Fibroblast of skin of right biceps (primary cell): ENCODE results near the gene SVIL.
"Not testable (repeated sequence)": the region's sequence is repeated elsewhere in the genome, so short reads cannot be mapped to it uniquely, and the experiment has no call there.

ENCODE experiments used
- DNase-seq: peaks from one replicate; pipeline ENCODE4 v3.0.0-alpha.2; 2013

Gene SVIL

DNA sequence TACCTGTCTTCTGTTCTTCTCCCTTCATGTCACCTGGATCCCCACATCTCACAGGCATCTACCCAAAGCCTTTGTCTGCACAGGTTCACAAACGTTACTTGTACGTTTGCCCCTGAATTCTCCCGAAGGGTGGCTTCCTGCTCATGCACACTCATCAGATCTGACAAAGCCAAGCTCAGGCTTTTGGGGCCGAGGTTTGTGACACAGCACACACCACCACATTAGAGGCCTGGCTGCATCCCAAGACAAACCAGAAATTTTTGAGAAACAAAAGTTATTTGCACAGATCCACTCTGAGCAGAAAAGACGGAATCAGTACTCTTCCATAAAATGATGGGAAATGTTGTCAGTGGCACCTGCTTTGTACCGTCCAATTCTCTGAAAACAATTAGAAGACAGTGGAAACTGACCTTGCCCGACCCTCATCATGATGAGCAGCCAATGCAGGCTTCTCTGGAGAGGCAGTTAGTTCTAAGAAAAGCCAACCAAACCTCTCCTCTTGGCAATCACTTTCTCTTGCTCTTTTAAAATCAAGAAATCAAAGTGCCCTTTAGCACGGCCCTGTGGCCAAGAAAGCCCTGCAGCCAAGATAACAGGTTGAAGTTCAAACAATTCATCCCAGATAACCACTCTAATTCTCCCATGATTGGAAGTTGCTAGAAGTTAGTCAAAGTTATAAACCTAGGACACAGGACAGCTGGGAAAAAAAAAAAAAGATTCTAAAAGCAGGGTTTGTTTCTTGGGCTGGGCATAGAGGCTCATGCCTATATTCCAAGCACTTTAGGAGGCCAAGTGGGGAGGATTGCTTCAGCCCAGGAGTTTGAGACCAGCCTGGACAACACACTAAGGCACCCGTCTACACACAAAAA, 13.6 kb upstream of the SVIL start:
- peak; percentile 67 for DNase-seq

DNA sequence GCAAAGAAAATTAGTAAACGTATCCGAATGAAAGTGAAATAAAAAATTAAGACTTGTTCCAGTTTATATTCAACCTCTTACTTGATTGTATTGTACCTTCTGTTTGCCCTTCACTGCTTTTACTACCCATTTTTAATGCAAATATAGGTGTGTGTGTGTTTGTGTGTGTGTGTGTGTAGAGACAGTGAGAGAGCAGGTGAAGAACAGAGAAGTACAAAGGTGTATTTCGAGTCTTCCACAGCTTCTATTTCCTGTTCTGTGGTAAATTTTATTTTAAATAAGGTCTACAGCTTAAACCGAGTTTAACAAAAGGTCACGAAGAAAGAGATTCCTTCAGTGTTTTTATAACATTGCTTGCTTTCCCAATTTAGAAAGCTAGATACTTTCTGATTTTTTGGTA, 12.7 kb upstream of the SVIL start:
- DNase-seq: no peak

DNA sequence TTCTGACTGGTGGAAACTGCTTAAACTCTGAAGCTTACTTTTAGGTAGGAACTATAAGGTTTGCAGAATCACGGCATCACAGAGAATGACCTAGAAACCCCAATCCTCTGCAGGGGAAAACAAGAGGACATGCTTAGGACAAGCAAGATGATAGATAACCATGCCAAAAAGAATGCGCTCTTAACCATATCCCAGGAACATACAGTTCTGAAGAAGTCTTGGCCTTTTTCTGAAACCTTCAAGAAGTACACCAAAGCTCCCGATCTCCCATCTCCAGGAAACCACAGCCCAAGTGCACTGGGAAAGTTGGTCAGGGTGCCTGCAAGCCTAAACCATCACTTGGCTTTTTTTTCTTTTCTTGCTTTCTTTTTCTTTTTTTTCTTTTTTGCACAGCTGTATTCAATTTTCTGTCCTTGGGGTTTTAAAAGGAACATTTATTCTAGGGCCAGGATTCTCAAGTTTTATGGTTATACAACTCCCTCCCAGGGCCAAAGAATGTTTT, 12.2 kb upstream of the SVIL start:
- peak; percentile 53 for DNase-seq

DNA sequence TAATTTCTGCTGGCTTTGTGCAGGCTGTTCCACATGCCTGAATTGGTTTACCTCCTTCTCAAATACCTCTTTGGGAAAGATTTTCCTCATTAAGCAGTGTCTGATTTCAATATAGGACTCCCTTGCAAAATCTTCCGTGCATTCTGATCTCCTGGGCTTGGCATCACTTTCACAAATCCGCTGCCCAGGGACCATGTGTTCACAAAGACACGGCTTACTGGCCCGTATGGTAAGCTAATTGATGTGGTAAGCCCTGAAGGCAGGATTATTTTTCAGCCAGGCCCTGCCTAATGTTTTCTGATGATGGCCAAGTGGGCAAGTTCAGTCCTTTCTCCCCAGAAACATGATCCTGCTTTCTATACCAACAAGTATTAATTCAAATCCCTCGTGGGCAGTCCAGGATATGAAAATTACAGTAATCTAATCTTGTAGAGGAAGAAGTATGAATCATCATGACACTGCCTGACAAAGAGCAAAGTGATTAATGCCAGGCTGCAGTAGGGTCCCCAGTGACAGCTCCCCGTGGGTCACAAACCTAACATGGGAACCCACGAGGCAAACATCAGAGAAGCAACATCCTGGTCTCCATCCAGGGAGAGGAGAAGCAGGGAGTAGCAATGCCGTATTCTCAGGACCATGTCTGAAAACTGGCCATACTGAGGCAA, 11.6 kb upstream of the SVIL start:
- peak; percentile 56 for DNase-seq

DNA sequence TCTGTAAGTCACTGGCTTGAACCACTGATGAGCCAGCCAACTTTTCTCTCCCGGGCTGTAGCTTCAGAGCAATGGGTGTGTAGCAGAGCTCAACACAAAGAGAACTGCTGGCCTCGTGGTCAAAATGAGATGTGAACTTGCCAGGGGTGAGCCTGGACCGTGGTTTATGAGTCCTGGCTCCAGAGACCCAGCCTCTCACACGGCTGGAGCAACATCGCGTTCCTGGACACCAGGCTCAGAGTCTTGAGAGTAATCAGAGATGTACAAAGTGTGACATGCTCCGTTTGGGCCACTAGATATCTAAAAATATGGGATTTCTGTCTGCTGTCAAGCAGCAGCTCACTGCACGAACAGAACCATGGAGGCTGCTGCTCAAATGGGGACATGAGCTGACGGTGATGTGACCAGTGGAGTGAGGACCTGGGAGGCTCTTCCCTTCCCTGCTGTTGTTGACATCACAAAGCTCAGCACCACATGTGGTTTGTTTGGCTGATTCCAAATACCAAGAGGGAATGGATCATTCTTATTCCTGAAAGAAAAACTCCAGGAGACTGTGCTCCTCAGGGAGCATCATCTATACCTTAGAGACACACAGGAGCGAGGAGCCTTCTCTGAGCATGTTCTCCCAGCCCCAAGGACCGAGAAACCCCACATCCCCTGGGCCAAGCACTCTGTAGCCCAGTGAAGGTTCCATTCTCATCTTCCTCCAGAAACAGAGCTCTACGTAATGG, 9.2 kb upstream of the SVIL start:
- peak; percentile 26 for DNase-seq

DNA sequence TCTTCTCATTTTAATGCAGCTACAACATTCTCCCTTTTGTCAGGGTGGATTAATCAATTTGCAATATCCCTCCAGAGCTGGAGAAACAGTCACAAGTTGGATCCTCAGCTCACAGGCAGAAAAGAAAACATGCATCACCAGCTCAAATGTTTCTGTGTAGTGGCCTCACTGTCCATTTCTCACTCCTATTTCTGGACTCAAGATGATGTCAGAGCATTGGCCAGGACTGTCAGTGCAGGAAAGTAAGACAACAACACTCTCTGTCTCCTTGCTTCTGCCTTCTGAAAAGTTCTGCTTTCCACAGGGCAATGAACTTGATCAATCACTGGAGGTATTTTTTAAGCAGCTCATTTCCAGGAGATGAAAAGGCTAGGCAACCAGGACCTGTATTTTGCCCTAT, 8.2 kb upstream of the SVIL start:
- DNase-seq: peak; percentile 31

DNA sequence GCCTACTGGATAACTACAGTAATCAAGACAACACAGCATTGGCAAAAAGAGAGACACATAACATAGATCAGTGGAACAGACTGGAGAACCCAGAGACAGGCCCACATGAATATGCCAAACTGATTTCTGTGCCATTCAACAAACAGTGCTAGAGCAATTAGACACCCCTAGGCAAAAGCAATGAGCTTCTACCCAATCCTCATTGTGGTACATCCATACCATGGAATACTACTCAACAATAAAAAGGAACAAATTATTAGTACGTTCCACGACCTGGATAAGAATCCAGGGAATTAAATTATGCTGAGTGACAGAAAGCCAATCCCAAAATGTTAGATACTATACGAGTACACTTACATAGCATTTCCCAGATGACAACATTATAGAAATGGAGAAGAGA, 2.8 kb upstream of the SVIL start:
- DNase-seq: no peak

DNA sequence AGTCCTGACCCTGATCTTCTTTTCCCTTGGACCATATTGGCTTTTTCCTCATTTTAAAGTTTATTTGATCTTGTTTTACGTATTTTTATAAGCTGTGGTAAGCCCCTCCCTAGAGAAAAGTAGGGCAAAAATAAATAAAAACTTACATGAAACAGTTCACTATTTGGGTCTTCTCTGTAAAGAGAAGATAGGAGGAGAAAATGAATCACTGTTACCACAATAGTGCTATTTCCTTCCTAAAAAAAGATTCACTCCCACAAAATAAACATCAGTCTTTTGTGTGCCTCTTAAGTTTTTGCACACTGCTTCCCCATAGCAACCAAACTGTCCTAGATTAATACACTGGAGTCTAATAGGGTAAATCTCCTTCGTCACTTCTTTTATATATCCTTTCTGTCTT, 1.4 kb upstream of the SVIL start:
- DNase-seq: peak; percentile 74

DNA sequence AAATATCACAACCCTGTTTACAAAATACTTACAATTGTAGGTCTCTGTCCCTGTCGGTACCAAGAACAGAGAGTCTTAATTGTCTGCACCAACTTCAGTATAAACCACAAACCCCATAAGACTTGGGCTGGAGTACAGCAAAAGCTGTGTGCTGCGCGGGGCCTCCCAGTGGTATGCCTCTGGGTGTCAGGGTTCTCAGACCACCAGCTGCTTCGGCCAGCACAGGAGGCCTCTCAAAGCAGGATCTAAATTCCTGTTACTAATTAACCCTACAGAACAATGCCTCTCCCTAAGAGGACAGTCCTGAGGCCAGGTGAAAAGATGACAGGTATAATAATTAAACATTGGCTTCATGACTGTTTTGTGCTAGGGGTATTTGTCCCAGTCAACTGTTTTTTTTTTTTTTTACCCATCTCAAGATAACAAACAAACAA, 957 bp upstream of the SVIL start:
- DNase-seq: peak; percentile 11

DNA sequence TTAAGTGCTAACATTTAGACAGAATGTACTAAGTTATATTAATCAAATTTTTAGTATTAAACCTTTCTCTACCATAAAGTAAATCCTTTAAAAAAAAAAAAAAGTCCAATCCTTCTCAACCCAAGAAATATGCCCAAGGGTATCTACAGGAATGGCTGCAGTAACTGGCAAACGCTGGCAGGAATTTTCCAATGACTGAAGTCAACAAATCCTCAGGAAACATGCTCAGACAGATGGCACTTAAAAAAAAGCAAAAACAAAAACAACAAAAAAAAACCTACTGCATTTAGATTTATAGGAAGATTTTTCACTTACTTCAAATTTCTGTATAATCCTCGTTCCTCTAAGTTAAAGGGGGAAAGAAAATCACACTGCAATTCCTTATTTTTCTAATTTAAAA, 666 bp downstream of the SVIL start:
- no peak for DNase-seq

DNA sequence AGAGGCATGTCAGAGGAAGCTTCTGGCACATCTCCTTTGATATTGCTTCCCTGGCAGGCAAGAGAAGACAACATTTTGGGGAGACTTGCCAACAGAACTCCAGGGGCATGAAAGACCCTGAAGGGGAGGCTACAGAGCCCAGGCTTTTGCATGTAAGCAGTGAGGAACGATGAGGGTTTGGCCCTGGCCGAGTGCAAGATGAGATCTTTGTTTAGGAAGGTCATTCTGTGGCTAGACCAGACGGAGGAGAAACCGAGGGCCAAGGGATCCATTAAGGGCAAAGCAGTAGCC, 3.8 kb downstream of the SVIL start:
- no peak for DNase-seq

DNA sequence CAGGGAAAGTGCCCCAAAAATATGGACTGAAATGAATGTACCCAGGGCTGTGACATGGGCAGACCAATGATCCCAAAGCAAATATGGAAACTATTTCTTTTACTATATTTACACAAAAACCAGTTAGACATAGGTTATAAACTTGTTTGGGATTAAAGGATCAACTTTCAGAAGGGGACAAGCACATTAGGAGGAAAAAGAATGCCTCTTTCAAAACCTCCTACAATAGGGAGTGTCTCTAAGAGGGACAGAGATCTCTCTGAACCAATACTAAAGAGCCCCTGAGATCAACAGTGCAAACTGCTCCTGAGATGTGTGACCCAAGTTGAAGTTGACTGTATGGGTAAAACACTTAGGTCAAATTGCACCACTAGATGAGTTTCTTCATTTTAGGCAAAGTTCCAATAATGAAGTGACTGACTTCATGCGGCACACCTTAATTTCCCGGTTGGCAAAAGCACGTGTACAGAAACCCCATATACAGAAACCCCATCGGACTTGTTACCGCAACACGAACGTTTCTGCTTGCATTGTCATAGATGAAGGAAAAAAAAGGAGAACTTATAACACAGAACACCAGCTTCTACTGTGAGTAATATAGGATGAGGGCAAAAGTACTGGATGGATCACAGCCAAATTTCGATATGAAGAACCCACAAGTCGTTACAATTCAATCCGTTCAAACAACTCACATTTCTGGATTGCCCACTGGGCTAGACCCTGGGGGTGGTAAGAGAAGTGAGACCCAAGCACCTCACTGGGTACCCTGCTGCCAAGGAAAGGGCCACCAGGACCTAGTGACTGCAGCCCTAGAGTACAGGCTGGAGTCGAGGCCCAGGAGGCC, 4.3 kb downstream of the SVIL start:
- no peak for DNase-seq

DNA sequence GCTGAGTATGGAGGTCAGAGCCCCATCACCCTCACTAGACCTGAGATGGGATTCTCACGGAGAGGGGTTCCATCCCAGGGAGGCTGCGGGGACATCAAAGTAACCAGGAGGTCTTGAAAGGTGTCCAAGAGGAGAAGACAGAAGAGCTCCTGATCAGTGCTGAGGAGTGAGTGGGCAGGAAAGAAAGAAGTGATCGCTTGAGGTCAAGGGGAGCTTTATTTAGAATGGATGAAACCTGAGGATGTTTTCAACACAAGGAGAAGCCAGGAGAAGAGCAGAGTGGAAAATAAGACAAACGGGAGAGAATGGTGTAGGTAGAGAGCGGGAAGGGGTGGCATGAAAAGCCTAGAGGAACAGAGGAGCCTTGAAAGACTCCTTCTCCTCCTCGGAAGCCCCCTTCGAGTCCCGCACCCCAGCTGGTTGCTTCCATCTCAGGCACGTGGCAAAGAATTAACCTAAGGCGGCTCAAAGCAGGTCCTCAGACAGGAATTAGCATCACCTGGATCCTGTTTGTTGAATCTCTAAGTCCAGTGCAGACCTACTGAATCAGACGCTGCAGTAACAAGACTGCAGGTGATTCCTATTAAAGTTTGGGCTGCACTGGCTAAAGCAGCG, 5.8 kb downstream of the SVIL start:
- no peak for DNase-seq

DNA sequence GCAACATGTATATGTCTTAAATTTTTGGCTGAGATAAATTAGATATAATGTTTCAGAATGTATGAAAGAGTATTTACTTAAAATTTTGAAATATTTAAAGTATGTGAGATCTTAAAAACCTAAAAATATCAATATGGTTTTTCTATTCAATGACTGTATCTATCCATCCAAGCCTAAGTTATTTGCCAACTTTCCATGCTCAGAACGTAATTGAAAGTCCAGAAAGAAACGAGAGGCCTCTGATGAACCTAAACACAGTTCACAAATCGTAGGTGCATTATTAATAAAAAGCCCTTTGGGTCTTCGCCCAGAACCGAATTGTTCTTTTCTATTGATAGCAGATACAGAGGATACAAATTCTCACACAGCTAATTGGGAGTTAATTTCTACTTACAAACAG, 6.5 kb downstream of the SVIL start:
- no peak for DNase-seq

DNA sequence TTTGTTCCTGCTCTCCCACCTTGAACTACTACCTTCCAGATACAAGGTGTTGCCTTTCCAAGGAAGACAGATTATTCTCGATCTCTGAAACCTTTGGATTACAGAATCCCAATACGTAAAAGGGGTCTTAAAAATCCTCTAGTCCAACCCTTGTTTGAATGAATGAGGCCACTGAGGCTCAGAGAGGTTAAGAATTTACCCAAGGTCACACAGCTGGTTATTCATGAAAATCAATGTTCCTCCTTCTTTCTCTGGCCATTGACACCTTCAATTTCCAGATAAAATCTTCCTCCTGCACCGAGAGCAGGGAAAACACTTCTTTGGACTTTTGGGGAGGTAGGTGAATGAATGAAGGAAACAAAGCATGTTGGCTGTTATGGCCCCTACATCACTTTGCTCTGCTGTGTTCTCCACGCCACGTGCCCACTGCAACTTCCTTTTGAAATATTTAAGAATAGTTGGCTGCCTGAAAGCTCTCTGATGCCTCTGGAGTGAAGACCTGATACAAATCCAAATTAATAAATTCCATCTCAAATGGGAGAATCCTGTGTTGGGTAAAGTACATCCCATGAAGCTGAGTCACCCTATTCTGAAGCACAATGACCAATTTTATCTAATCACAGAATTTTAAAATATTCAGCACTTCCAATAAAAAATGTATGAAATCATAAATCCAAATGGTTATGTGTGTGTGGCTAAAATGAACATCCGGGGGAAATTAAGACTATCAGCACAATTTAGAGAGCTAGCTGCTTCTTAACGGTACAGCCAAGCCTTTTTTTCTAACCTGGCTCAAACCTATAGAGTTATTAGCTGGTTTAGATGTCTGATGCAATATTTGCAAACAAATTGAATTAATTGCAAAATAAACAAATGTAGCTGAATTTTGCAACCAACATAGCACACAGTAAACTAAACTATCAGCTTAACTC, 7.3 kb downstream of the SVIL start:
- peak; percentile 71 for DNase-seq

DNA sequence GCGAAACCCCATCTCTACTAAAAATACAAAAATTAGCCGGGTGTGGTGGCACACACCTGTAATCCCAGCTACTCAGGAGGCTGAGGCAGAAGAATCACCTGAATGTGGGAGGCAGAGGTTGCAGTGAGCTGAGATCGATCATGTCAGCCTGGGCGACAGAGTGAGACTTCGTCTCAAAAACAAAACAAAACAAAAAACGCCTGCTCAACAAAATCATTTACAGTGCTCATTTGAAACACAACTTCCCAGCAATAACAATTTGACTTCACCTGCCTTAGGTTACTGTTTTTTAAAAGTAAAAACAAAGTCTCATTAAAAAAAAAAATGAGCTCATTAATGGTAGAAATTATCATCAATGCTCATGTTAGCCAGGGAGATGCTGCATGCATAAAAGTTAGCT, 10.4 kb downstream of the SVIL start:
- not testable (repeated sequence) for DNase-seq

DNA sequence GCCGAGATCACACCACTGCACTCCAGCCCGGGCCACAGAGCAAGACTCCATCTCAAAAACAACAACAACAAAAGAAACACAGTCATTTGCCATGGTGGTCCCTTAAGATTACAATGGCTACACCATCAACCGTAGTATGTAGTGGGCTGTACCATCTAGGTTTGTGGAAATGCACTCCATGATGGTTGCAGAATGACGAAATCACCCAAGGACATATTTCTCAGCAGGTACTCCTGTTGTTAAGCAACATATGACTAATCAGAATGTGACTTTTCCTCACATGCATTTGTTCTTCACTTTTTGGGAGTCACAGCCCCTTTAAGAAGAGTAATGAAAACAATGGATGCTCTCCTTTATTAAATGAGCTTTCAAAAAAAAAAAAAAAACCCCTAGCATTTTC, 11.0 kb downstream of the SVIL start:
- DNase-seq: no peak

DNA sequence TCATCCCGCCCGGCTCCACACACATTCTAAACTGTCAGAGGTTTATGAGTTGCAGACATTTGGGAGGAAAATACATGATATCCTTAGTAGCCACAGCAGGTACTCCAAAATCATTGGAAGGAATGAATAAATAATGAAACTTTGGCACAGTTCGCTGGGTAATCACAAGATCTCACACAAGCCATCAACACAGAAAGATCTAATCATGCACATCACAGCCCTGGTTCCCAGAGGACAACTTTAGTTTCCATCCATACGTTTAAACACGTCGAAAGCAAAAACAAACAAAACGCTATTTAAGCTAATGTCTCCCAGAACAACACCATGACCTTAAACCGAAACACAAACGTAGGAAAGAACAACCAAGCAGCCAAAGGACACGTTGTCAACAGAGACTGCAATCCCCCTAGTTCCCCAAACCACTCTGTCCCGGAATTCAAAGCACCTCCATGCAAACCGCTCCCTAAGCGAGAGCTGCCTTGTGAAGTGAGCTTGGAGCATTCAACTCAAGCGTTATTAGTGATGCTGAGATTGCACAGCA, 12.3 kb downstream of the SVIL start:
- no peak for DNase-seq

DNA sequence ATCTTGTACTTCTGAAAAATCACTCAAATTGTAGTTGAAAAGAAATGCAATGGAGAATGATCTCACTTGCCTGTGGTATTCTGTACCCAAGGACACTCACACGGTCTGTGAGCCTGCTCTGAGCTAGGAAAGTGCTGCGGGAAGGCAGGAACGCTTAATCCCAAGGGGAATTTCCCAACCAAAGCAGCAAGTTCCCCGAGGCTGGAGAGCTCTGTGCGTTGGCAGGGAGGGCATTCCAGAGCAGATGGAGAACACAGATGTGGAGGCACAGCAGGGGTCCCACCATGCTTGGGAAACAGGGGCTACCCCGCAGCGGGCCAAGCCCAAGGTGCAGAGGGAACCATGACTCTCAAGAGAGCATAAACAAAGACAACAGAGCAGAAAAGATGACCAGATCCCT, 13.6 kb downstream of the SVIL start:
- peak; percentile 50 for DNase-seq

DNA sequence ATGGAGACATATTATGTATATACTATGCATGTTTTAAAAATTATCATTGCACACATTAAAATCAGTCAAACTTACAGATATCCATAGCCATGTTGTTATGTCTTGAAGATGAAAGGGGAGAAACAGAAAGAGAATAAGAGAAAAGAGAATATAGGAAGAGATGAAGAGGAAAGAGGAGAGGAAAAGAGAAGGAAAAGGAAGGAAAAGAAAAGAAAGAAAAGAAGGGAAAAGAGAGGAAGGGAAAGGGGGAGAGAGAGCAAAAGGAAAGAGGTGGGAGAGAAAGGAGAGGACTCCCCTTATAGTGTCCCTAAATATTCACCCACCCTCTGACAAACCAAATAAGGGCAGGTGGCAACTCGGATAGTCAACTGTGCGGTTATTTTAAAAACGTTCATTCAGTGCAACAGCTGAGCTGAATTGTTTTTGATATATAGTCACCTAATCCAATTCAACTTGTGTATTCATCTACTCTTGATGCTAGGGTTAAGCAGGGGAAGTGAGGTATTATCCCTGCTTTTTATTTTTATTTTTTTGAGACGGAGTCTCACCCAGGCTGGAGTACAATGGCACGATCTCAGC, 14.6 kb downstream of the SVIL start:
- DNase-seq: no peak

DNA sequence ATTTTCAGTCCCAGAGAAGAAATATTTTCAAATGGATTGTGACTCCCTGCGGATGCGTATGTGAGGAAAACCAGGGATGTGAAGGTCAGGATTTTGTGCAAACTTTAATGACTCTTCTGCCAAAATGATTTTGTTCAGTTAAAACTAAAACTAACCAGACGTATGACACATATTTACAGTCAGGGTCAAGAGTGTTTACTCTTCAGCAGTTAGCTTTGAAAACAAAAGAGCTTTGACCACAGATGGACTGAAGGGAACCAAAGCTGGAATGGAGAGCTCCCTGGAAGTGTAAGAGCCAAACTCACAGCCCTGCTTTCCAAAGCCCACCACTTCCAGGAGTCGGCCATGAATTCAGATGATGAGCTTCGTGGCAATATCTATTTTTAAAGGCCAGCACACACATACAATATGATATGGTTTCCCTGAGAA, 15.5 kb downstream of the SVIL start:
- DNase-seq: no peak
